ENCODE results near the gene AGER. TPM values are rescaled to one million over a fixed set of nuclear protein-coding genes. Genes with fewer than 3 reads are reported as not detected.

AGER gene
- total RNA-seq, 1 donor from 2014 or later, result 1.1 TPM

DNA sequence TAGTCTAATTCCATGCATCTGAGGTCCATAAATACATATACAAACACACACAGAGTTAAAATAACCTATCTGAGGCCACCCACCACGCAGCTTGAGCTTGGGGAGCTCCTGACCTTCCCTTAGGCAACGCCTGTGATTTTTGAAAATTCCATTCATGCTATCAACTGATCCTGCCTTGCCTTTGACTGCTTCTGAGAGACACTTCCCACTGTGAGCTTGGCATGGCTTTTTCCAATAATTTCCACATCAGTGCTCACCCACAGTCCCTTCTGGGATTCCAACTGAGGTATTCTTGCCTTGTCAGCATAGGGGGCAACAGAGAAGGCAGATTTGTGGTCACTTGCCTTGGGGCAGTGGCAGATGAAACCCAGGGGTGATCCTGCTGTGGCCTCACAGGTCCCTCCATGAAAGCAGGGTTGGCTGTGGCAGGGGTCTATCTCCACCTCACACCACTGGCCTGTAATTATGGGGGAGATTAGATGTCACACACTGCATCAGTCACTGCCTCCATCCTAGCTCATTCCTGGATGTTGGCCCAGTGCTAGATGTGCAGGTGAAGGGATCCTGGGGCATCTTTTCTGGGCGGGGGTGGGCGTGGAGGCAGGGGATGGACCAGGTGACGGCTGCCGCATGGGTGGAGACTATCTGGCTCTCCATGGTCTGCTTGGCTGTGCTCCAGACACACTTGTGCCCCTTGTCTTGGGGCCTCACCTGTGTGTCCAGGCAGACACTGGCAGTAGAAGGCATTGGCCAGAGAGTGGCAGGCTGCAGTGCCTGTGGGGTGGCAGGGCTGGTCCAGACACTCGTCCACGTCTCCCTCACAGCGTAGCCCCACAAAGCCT is 19.6 kb upstream of the AGER start:
- Mint-ChIP-seq H3K36me3 (no peaks in the 10 kb centered on the region), H3K27ac (peak overlapping the region; percentile 97), H3K27me3 (ENCODE audit: insufficient read depth, low read depth) (peaks cover 11% of the 10 kb centered on the region), H3K9me3 (peaks cover 8% of the 10 kb centered on the region), H3K4me3 (peak overlapping the region; percentile 36), H3K4me1 (peaks cover 37% of the 10 kb centered on the region)
- Histone ChIP-seq H3K27ac (no peak overlapping the region), H3K36me3 (no peaks in the 10 kb centered on the region), H3K9ac (no peak overlapping the region), H3K79me2 (ENCODE audit: low read depth) (no peaks in the 10 kb centered on the region), H3F3A (ENCODE audit: low read depth) (no peaks in the 10 kb centered on the region), H4K20me1 (ENCODE audit: low read depth) (no peaks in the 10 kb centered on the region), H3K9me3 (ENCODE audit: low read depth) (no peaks in the 10 kb centered on the region), H3K4me1 (peaks cover 13% of the 10 kb centered on the region), H3K27me3 (peaks cover 5% of the 10 kb centered on the region), H3K4me2 (no peak overlapping the region), H2AFZ (replicated peaks) (no peak overlapping the region), H3K4me3 (no peak overlapping the region)
- TF ChIP-seq EZH2 (IDR thresholded peaks at IDR 0.05) (no peak), CTCF (IDR thresholded peaks at IDR 0.05) (no peak)
- peak; percentile 55 for DNase-seq (ENCODE audit: low spot score)

GRCh38 chr6:32202186-32202585 is 18.1 kb upstream of the AGER start:
- Mint-ChIP-seq H3K4me1 (peaks cover 38% of the 10 kb centered on the region), H3K27me3 (ENCODE audit: insufficient read depth, low read depth) (peaks cover 8% of the 10 kb centered on the region), H3K27ac (no peak overlapping the region), H3K9me3 (peaks cover 8% of the 10 kb centered on the region), H3K36me3 (no peaks in the 10 kb centered on the region), H3K4me3 (no peak overlapping the region)
- Histone ChIP-seq H3K79me2 (ENCODE audit: low read depth) (no peaks in the 10 kb centered on the region), H2AFZ (replicated peaks) (no peak overlapping the region), H3K9me3 (ENCODE audit: low read depth) (no peaks in the 10 kb centered on the region), H3K4me2 (no peak overlapping the region), H3K27me3 (peaks cover 5% of the 10 kb centered on the region), H3F3A (ENCODE audit: low read depth) (peaks cover 2% of the 10 kb centered on the region), H3K27ac (no peak overlapping the region), H3K4me3 (no peak overlapping the region), H3K4me1 (peaks cover 14% of the 10 kb centered on the region), H4K20me1 (ENCODE audit: low read depth) (no peaks in the 10 kb centered on the region), H3K9ac (no peak overlapping the region), H3K36me3 (no peaks in the 10 kb centered on the region)
- DNase-seq (ENCODE audit: low spot score), result no peak
- no peak for TF ChIP-seq EZH2phosphoT487 (IDR thresholded peaks at IDR 0.05)
- TF ChIP-seq CTCF (IDR thresholded peaks at IDR 0.05), result no peak
- TF ChIP-seq EZH2 (IDR thresholded peaks at IDR 0.05), result no peak

DNA sequence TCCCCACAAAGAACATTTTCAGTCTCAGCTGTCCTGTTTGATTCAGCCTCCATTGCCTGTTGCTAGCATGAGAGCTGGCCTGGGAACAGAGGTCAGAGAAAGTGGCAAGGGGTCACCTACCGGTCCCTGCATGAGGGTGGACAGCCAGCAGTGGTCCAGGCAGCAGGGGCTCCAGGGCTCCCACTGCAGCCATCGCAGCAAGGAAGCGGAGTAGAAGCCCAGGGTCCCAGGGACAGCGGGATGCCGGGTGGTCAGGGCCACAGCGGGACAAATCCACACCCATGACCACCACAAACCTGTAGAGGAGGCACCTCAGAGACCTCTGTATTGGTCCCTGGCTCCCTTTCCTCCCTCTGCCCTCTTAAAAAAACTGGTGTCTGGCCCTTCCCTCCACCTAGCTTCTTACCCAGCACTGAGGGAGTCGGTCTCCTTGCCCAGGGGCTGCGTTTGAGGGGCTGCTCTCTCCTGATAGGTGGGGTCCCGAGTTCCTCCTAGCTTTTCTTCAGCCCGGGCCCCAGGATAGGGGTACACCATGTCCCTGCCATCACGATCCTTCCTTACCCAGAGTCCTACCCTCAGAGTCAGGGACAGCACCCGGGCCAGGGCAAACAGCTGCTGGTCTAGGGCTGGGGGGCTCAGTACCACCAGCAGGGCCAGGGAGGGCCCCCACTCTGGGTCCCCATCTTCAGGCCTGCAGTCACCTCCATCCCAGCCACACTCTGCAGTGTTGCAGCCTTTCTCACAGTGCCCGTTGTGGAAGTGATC is 16.8 kb upstream of the AGER start:
- peaks cover 50% of the 10 kb centered on the region for H3K4me1 Mint-ChIP-seq
- Histone ChIP-seq H3K27ac (no peak overlapping the region), H3K79me2 (ENCODE audit: low read depth) (no peaks in the 10 kb centered on the region), H4K20me1 (ENCODE audit: low read depth) (no peaks in the 10 kb centered on the region), H3K4me3 (no peak overlapping the region), H3K9ac (no peak overlapping the region), H3K4me2 (no peak overlapping the region), H2AFZ (replicated peaks) (no peak overlapping the region), H3K9me3 (ENCODE audit: low read depth) (no peaks in the 10 kb centered on the region), H3K27me3 (peaks cover 5% of the 10 kb centered on the region), H3K36me3 (no peaks in the 10 kb centered on the region), H3K4me1 (peaks cover 21% of the 10 kb centered on the region), H3F3A (ENCODE audit: low read depth) (peaks cover 12% of the 10 kb centered on the region)
- H3K36me3 Mint-ChIP-seq, result no peaks in the 10 kb centered on the region
- no peak for DNase-seq (ENCODE audit: low spot score)
- H3K4me3 Mint-ChIP-seq, result no peak overlapping the region
- H3K27me3 Mint-ChIP-seq (ENCODE audit: insufficient read depth, low read depth), result peaks cover 8% of the 10 kb centered on the region
- peaks cover 2% of the 10 kb centered on the region for H3K9me3 Mint-ChIP-seq
- TF ChIP-seq CTCF (IDR thresholded peaks at IDR 0.05), result no peak
- TF ChIP-seq EZH2 (IDR thresholded peaks at IDR 0.05), result no peak
- TF ChIP-seq EZH2phosphoT487 (IDR thresholded peaks at IDR 0.05), result no peak
- no peak overlapping the region for H3K27ac Mint-ChIP-seq
